Subcutaneous adipose tissue (tissue), 4 donors: ENCODE data around the gene ASPRV1. TPM values are rescaled to one million over a fixed set of nuclear protein-coding genes. Genes with fewer than 3 reads are reported as not detected.

Experiments used
- total RNA-seq, 4 donors: library from RNA; depleted of rRNA; stranded (reverse); fragments of >200 nt; gene quantifications; one replicate each; pipeline ENCODE4 v1.1.0, GENCODE V29; 2016
- TF ChIP-seq, protein P1 (sequence below): fragments of 450-650 bp; IDR thresholded peaks from one replicate; pipeline ENCODE4 v1.5.1; 2016; ENCODE audit warnings: low read depth, mild to moderate bottlenecking, control low read depth, antibody characterized with exemption, moderate library complexity

The ASPRV1 gene
- total RNA-seq: 1 to 10 TPM in 3 of 4 donors, under 1 TPM in 1; 0.98 to 3.5 (median 2.1) TPM

DNA sequence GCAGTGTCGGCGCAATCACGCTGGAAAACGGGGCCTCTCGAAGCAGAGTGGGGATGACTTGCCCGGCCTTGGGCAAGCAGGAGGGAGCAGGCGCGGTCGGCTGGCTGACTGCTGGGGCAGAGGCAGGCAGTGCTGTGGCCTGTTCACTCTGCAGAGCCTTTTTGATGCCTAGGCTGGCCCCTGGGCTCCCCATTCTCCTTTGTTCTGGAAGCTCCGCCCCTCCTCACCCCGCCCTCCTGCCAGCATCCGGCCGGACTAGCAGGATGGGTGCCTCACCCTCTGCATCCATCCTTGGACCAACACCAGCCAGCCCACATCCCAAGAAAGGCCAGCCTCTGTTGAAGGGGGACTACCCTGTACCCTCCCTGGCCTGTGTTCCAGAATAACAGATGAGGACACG lies at the start of gene ASPRV1:
Gene ASPRV1, minus strand, starts transcription at position 136 of the 400 bp plus-strand sequence. CDS start 195 bp downstream, outside the sequence.
- TF ChIP-seq, protein P1, sequence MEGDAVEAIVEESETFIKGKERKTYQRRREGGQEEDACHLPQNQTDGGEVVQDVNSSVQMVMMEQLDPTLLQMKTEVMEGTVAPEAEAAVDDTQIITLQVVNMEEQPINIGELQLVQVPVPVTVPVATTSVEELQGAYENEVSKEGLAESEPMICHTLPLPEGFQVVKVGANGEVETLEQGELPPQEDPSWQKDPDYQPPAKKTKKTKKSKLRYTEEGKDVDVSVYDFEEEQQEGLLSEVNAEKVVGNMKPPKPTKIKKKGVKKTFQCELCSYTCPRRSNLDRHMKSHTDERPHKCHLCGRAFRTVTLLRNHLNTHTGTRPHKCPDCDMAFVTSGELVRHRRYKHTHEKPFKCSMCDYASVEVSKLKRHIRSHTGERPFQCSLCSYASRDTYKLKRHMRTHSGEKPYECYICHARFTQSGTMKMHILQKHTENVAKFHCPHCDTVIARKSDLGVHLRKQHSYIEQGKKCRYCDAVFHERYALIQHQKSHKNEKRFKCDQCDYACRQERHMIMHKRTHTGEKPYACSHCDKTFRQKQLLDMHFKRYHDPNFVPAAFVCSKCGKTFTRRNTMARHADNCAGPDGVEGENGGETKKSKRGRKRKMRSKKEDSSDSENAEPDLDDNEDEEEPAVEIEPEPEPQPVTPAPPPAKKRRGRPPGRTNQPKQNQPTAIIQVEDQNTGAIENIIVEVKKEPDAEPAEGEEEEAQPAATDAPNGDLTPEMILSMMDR: no peak

DNA sequence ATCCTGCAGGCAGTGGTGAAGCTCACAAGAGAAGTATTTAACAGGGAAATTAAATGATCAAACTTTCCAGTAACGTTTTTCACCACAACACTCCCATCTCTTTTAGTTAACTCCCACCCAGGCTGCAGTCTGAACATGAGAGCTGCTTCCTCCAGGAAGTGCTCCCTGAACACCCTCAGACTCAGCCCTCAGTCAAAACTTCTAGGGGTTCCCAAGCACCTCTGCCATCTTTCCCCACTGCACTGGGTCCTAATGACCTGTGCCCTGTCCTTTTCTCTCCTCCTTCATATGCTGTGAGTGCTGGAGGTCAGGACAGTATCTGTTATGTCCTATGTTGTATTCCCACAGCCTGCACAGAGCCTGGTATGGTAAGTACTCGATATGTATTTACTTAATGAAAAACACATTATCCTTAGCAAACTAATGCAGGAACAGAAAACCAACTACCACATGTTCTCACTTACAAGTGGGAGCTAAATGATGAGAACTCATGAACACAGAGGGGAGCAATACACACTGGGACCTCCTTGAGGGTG lies 49.2 kb upstream of the ASPRV1 start:
- TF ChIP-seq, protein P1: no peak

DNA sequence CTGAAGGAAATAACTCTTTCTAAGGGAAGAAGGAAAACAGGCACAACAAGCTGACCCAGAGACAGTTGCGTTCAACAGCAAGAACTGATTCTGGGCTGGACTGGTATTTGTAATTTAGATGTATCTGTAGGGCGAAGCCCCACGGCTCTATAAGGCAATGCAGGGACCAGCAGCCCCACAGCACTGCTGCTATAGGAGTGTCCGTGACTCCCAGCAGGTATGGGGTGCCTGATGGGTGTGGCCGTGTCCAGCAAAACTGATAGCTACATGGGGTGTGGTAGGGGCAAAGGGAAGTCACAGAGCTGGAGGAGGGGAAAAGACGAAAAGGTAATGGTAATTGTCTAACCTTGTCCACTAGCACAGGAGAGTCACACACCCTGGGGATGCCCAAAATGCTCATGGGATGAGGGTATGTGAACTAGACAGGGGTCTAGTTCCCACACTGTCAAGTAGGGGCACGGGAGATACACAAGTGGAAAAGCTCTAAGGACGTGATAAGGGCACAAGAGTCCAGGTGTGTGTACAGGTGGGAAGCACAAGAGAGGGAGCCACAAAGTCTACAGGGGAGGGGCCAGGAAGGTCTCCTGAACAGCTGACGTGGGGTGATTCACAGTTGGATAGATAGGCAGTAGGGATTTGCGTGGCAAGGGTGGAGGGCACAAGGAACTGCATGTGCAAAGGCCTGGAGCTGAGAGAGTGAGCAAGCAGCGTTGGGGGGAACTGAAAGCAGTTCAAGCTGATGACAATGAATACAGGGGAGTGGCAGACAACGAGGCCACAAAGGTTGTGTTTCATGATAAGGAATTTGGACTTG lies 48.5 kb upstream of the ASPRV1 start:
- TF ChIP-seq, protein P1: no peak

DNA sequence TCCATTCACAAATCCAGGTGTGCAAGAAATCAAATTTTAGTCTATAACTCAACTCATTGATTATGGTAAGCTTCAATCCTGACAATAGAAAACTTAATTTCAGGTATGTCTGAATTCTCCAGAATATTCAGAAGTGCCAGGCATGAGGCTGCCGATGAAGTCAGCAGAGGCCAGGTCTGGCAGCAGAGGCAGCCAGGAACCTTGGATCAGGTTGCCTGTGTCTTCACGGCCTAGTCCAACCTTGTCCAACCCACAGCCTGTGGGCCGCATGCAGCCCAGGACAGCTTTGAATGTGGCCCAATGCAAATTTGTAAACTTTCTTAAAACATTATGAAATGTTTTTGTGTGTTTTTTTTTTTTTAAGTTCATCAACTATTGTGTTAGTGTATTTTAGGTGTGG lies 46.9 kb upstream of the ASPRV1 start:
- TF ChIP-seq, protein P1: no peak

DNA sequence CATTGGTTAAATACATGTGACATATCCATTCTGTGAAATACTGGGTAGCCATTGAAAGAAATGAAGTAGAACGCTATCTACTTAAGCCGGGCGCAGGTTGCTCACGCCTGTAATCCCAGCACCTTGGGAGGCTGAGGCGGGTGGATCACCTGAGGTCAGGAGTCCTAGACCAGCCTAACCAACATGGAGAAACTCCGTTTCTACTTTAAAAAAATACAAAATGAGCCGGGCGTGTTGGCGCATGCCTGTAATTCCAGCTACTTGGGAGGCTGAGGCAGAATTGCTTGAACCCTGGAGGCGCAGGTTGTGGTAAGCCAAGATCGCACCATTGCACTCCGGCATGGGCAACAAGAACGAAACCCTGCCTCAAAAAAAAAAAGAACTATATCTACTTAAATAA lies 45.7 kb upstream of the ASPRV1 start:
- TF ChIP-seq, protein P1: no peak

DNA sequence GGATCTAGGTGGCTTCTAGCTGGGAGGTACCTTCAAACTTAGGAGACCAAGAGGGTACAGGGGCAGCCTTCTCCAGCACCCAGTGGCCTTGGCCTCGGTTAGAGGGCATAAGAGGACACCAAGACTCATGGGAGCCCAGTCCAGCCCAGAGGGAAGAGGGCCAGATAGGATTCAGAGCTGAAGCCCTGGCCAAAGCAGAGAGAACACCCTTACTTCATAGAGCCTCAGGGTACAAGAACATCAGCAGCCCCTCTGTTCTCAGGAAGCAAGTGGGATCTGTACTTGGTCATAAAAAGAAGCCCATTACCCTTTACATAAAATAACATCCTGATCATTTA lies 45.0 kb upstream of the ASPRV1 start:
- TF ChIP-seq, protein P1: no peak

DNA sequence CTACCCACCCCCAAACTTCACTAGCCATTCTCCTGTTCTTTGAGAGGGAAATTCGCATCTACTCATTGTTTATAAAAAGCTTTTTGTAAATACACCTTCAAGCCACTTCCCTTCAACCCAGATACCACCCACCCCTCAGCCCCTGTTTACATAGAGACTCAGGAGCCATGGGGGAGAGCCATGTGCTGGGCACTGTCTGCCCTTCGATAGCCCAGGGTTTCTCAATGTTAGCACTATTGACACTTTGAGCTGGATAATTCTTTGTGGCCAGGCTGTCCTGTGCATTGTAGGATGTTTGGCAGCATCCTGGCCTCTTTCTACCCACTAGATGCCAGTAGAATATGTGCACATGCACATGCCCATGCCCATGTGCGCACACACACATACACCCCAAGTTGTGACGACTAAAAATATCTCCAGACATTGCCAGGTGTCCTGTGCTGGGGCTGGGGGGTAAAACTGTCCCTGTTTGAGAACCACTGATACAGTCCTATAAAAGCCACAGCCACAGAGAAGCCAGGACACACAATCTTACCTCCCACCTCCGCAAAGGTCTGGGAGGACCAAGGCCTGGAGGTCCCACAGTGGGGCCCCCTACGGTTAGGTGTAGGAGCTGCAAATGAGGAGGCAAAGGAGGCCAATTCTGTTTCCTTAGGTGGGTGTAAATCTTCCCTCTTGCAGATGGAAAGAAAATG lies 44.5 kb upstream of the ASPRV1 start:
- TF ChIP-seq, protein P1: no peak
